Measurements from ENCODE around the gene CYB561A3. TPM values are rescaled to one million over a fixed set of nuclear protein-coding genes. Genes with fewer than 3 reads are reported as not detected.
A peak's percentile ranks its signal among the peaks of the same experiment; 100 is the strongest.

The CYB561A3 gene
- total RNA-seq, 1 donor from 2014 or later, result 41.4 TPM

GRCh38 chr11:61338783-61339489, 22.7 kb downstream of the CYB561A3 start:
- no peaks in the 10 kb centered on the region for H3K9me3 Mint-ChIP-seq (ENCODE audit: low read depth)
- no peak for DNase-seq (ENCODE audit: low spot score)
- H3K4me1 Mint-ChIP-seq (ENCODE audit: low read depth), result peaks cover 4% of the 10 kb centered on the region
- no peak overlapping the region for H3K27ac Mint-ChIP-seq (ENCODE audit: unreplicated experiment)
- H3K36me3 Mint-ChIP-seq (ENCODE audit: low read depth), result peaks cover 10% of the 10 kb centered on the region
- H3K27me3 Mint-ChIP-seq (ENCODE audit: low read depth), result no peaks in the 10 kb centered on the region
- H3K4me3 Mint-ChIP-seq (ENCODE audit: unreplicated experiment), result no peak overlapping the region
- TF ChIP-seq CTCF (IDR thresholded peaks at IDR 0.05), result no peak

GRCh38 chr11:61337706-61338470, 23.8 kb downstream of the CYB561A3 start:
- DNase-seq (ENCODE audit: low spot score), result no peak
- Mint-ChIP-seq H3K9me3 (ENCODE audit: low read depth) (no peaks in the 10 kb centered on the region), H3K27me3 (ENCODE audit: low read depth) (no peaks in the 10 kb centered on the region), H3K4me3 (ENCODE audit: unreplicated experiment) (no peak overlapping the region), H3K27ac (ENCODE audit: unreplicated experiment) (no peak overlapping the region), H3K4me1 (ENCODE audit: low read depth) (peaks cover 11% of the 10 kb centered on the region), H3K36me3 (ENCODE audit: low read depth) (peaks cover 10% of the 10 kb centered on the region)
- TF ChIP-seq CTCF (IDR thresholded peaks at IDR 0.05), result no peak

GRCh38 chr11:61336171-61336935, 25.3 kb downstream of the CYB561A3 start:
- no peak overlapping the region for H3K27ac Mint-ChIP-seq (ENCODE audit: unreplicated experiment)

DNA sequence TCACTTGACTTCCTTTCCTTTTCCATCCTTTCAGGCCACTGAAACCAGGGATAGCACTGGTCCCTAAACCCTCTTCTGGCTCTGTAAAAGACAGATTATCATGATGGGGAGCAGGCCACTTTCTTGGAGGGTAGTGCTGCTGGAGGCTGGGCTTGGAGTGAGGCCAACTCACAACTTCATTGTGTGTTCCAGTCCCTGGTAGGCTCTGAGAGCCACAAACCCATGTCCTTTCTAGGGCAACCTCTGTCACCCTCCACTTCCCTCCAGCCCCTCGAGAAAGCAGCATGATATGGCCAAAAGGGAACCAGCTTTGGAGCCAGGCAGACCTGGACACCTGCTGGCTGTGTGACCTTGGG, 26.3 kb downstream of the CYB561A3 start:
- DNase-seq (ENCODE audit: low spot score), result no peak
- Mint-ChIP-seq H3K4me3 (ENCODE audit: unreplicated experiment) (no peak overlapping the region), H3K36me3 (ENCODE audit: low read depth) (peaks cover 4% of the 10 kb centered on the region), H3K27me3 (ENCODE audit: low read depth) (no peaks in the 10 kb centered on the region), H3K27ac (ENCODE audit: unreplicated experiment) (no peak overlapping the region), H3K9me3 (ENCODE audit: low read depth) (no peaks in the 10 kb centered on the region), H3K4me1 (ENCODE audit: low read depth) (peaks cover 32% of the 10 kb centered on the region)
- no peak for TF ChIP-seq CTCF (IDR thresholded peaks at IDR 0.05)

More at GRCh38 chr11:61336171-61336935, 25.3 kb downstream of the CYB561A3 start:
- Mint-ChIP-seq H3K27me3 (ENCODE audit: low read depth) (no peaks in the 10 kb centered on the region), H3K36me3 (ENCODE audit: low read depth) (peaks cover 6% of the 10 kb centered on the region), H3K9me3 (ENCODE audit: low read depth) (no peaks in the 10 kb centered on the region), H3K4me3 (ENCODE audit: unreplicated experiment) (no peak overlapping the region), H3K4me1 (ENCODE audit: low read depth) (peaks cover 21% of the 10 kb centered on the region)
- no peak for DNase-seq (ENCODE audit: low spot score)
- peak; percentile 96 for TF ChIP-seq CTCF (IDR thresholded peaks at IDR 0.05)

Measured in chondrocyte (in vitro differentiated cells).